ENCODE results near the gene CCND1.
"Not testable (repeated sequence)": the region's sequence is repeated elsewhere in the genome, so short reads cannot be mapped to it uniquely, and the experiment has no call there.

The CCND1 gene

GRCh38 chr11:69618237-69618636, 22.7 kb upstream of the CCND1 start:
- DNase-seq, result no peak

- DNase-seq, result no peak
These were observed 20.2 kb upstream of the CCND1 start for GRCh38 chr11:69620683-69621290.

GRCh38 chr11:69622097-69622681, 18.8 kb upstream of the CCND1 start:
- not testable (repeated sequence) for DNase-seq

- DNase-seq, result no peak
These were observed 16.7 kb upstream of the CCND1 start for GRCh38 chr11:69624293-69624692.

GRCh38 chr11:69625476-69625875, 15.5 kb upstream of the CCND1 start:
- DNase-seq, result no peak

DNA sequence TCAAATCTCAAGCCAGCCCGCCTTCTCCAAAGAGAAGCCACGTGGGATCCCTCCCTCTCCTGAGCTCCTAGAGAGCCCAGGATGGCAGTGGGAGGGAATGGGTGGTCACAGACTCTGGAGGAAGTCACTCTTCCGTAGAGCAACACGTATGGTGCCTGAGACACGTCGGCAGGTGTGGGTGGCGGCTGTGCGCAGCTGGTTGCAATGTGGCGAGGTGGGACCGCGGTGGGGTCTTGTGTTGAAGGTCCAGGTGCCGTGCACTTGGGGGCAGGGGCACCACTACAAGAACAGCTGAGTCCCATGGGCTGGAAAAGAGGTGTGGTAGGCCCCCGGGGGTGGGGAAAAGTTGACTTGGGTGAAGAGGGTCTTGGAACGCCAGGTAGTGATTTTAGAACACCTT, 13.4 kb upstream of the CCND1 start:
- DNase-seq, result no peak

DNA sequence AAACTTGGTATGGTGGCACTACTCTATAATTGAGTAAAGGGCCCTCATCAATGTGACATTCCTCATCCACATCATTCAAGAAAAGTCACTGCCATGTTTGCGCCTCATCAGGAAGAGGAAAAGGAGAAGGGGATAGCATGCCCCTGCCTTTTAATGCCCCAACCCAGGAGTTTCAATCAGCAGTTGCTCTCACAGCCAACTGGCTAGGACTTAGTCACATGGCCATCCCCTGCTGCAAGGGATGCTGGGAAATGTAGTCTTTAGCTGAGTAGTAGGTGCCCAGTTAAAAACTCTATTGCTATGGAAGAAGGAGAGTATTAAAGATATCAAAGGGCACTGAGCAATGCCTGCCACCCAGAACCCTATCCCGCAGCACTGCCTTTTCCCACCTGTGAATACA, 10.9 kb upstream of the CCND1 start:
- no peak for DNase-seq

- no peak for DNase-seq
These were observed 10.5 kb upstream of the CCND1 start for GRCh38 chr11:69630424-69630823.

DNA sequence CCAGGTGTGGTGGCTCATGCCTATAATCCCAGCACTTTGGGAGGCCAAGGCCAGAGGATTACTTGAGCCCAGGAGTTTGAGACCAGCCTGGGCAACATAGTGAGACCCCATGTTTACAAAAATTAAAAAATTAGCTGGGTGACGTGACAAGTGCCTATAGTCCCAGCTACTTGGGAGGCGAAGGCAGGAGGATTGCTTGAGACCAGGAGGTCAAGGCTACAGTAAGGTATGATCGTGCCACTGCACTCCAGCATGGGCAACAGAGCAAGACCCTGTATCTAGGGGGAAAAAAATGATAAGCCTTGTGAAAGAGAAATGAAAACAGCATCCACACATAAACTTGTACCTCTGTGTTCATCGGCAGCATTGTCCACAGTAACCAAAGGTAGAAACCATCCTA, 8.1 kb upstream of the CCND1 start:
- DNase-seq, result no peak

DNA sequence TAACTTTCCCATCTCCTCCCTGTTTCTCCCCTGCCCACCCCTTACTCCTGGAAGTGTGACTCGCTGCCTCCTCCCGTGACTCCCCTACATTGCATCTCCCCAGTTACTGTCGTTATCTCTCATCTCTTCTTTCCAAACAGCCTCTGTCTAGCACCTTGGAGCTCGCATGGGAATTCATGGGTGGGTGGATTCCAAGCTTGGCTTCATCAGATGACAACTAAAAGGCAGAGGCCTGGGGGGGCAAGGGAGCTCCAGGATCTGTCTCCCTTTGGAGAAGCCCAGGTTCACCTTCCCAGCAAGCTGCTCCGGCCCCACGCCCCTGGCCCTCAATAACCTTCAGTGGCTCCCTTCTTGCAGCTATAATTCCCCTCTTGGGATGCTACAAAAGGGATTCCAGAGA, 6.9 kb upstream of the CCND1 start:
- no peak for DNase-seq

DNA sequence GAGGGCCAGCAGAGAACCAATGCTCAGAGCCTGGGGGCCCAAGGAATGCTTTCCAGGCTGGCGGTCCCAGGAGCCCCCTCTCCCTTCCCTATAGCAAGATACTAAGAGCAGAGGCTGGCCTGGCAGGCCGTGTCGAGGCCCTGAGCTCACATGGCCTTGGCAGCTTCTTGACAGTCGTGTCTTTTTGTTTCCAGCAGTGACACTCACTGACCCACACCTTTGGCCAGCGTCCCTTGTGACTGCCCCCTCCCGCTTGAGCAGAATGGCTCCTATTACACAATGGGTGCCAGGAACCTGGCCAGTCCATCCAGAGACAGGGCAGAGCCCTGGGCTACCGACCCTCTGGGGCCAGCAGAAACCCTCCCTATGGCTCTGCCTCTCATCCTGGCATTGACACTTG, 6.4 kb upstream of the CCND1 start:
- no peak for DNase-seq

DNA sequence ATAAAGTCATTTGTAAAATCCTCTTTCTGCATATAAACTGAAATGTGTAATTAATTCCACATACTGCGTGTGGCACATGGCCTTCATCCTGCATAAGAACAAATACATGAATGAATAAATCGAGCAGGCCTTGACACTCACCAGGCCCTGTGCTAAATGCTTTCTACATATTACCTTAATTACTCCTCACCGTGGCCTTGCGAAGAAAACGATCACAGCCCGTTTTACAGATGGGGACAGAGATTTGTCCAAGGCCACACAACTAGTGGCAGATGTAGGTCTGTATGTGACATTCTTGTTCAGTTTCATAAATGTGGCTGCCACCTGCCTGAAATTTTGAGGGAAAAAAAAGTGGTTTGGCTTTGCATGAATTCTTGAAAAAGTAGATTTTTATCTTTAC, 5.8 kb upstream of the CCND1 start:
- no peak for DNase-seq

GRCh38 chr11:69635804-69636511, 5.0 kb upstream of the CCND1 start:
- DNase-seq, result no peak

DNA sequence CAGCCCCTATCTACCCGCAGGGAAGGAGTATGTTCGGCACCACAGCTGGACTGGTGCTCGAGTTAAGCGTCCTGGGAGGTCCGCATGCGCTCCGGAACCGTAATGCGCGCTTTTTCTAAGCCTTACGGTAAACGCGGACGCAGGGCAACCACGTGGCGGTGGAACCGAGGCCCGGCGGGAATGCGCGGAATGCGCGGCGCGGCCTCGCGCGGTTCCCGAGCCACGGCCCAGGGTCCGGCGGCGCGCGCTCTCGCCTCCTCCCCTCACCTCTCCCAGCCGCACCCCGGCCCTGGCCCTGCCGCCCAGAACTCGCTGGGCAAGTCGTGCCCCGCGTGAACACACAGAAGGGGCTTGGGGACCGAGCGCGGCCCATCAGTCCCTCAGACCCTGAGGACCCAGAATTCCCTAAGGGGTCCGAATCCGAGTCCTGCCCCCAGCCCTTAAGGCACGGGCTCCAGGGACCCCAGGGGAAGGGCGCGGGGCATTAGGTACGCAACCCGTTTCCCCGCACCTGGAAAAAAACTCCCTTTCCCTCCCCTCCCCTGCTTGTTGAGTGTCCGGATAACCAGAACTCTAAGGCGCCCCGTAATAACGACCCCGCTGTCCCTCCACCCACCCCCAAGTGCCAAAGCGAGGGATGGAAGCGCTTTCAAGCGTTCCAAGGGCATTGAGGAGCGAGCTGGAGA, 4.3 kb upstream of the CCND1 start:
- DNase-seq, result no peak

DNA sequence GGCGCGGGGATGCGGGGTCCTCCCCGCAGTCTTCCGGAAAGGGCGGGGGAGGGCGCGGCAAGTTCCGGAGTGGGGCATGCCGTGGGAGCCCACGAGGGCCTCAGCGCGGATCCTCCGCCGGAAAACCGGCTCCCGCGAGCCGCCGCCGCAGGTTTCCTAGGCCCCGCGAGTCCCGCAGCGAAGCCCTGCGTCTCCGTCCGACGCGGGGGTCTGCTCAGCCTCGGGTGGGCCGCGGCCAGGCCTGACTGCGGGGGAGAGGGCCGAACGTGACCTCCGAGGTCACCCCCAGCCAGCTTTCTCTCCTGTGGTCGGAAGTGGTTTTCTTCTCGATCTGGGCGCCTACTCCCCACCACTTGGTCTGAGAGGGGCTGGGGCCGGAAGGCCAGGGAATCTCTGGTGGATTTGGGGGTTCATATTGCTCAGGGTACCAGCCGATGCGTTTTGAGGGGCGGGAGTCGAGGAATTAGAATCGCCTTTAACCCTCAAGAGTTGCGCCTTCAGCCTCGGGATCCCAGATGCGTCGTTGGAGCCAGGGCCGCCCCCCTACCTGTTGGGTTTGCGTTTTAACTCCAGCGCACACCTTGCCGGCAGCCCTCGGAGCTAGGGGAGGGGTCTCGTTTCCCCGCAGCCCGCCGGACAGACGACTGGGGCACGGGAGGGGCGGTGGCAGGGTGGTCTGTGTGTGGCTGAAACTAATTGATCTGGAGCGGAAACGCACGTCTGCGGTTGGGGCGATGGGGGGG, 3.6 kb upstream of the CCND1 start:
- no peak for DNase-seq

GRCh38 chr11:69637941-69638871, 2.8 kb upstream of the CCND1 start:
- no peak for DNase-seq

GRCh38 chr11:69638941-69639681, 1.8 kb upstream of the CCND1 start:
- DNase-seq, result no peak

DNA sequence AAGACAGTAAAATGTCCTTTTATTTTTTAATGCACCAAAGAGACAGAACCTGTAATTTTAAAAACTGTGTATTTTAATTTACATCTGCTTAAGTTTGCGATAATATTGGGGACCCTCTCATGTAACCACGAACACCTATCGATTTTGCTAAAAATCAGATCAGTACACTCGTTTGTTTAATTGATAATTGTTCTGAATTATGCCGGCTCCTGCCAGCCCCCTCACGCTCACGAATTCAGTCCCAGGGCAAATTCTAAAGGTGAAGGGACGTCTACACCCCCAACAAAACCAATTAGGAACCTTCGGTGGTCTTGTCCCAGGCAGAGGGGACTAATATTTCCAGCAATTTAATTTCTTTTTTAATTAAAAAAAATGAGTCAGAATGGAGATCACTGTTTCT, 1.1 kb upstream of the CCND1 start:
- no peak for DNase-seq

DNA sequence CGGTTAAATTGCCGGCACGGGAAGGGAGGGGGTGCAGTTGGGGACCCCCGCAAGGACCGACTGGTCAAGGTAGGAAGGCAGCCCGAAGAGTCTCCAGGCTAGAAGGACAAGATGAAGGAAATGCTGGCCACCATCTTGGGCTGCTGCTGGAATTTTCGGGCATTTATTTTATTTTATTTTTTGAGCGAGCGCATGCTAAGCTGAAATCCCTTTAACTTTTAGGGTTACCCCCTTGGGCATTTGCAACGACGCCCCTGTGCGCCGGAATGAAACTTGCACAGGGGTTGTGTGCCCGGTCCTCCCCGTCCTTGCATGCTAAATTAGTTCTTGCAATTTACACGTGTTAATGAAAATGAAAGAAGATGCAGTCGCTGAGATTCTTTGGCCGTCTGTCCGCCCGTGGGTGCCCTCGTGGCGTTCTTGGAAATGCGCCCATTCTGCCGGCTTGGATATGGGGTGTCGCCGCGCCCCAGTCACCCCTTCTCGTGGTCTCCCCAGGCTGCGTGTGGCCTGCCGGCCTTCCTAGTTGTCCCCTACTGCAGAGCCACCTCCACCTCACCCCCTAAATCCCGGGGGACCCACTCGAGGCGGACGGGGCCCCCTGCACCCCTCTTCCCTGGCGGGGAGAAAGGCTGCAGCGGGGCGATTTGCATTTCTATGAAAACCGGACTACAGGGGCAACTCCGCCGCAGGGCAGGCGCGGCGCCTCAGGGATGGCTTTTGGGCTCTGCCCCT, 529 bp upstream of the CCND1 start:
- no peak for DNase-seq

- DNase-seq, result no peak
These were observed 959 bp downstream of the CCND1 start for GRCh38 chr11:69641681-69642548.
